DOHH2 (cell line): ENCODE data around the gene FBXW4.

Source experiments
- H3F3A ChIP-seq: fragments of 200-600 bp; sonication (generic), shearing (Covaris generic); 2 replicates; pipeline ENCODE4 v1.6.0; 2016; ENCODE audit warnings: antibody characterized with exemption, mild to moderate bottlenecking; ENCODE audit not compliant: control insufficient read depth, insufficient read depth
- H3K27ac ChIP-seq: fragments of 200-600 bp; sonication (generic); 2 replicates; pipeline ENCODE4 v1.5.1; 2014; ENCODE audit warnings: low read depth, mild to moderate bottlenecking, low read length, moderate library complexity
- H3K27me3 ChIP-seq: fragments of 200-600 bp; sonication (generic); 2 replicates; pipeline ENCODE4 v1.6.1; 2014; ENCODE audit warnings: mild to moderate bottlenecking, low read length, mixed read lengths; ENCODE audit not compliant: control insufficient read depth
- H3K36me3 ChIP-seq: fragments of 200-600 bp; sonication (generic); 2 replicates; pipeline ENCODE4 v1.6.1; 2014; ENCODE audit warnings: mild to moderate bottlenecking, low read length, moderate library complexity, mixed read lengths; ENCODE audit not compliant: control insufficient read depth
- H3K4me1 ChIP-seq: fragments of 200-600 bp; sonication (generic); 2 replicates; pipeline ENCODE4 v1.6.1; 2014; ENCODE audit warnings: mild to moderate bottlenecking, low read length, mixed read lengths; ENCODE audit not compliant: control insufficient read depth
- H3K4me2 ChIP-seq: fragments of 200-600 bp; sonication (generic); 2 replicates; pipeline ENCODE4 v1.6.0; 2014; ENCODE audit warnings: mild to moderate bottlenecking, low read length, moderate library complexity
- H3K4me3 ChIP-seq: fragments of 200-600 bp; sonication (generic); 2 replicates; pipeline ENCODE4 v1.5.1; 2014; ENCODE audit warnings: mild to moderate bottlenecking, low read length, mixed read lengths
- H3K79me2 ChIP-seq: fragments of 200-600 bp; sonication (generic); 2 replicates; pipeline ENCODE4 v1.6.1; 2014; ENCODE audit warnings: mild to moderate bottlenecking, low read length, mixed read lengths; ENCODE audit not compliant: control insufficient read depth
- H3K9me2 ChIP-seq: fragments of 200-600 bp; sonication (generic); replicated peaks from 2 replicates; pipeline ENCODE4 v1.6.1; 2014; ENCODE audit warnings: mild to moderate bottlenecking, low read length, mixed read lengths; ENCODE audit not compliant: control insufficient read depth
- H3K9me3 ChIP-seq: fragments of 200-600 bp; sonication (generic); 2 replicates; pipeline ENCODE4 v1.6.1; 2014; ENCODE audit warnings: antibody characterized with exemption, low read length, mixed read lengths; ENCODE audit not compliant: control insufficient read depth, insufficient read depth
- H4K20me1 ChIP-seq: fragments of 200-600 bp; sonication (generic); 2 replicates; pipeline ENCODE4 v1.6.0; 2014; ENCODE audit warnings: low read depth, mild to moderate bottlenecking, antibody characterized with exemption, low read length, moderate library complexity; ENCODE audit not compliant: control insufficient read depth, insufficient read depth
- EZH2phosphoT487 ChIP-seq: fragments of 200-600 bp; sonication (generic); IDR thresholded peaks from 2 replicates; pipeline ENCODE4 v1.6.1; 2017; ENCODE audit warnings: borderline replicate concordance, mild to moderate bottlenecking, antibody characterized with exemption, low read length, moderate library complexity, mixed read lengths
- TF ChIP-seq, protein P1 (sequence below): fragments of 200-600 bp; sonication (generic); IDR thresholded peaks from one replicate; pipeline ENCODE4 v1.5.1; 2014; ENCODE audit warnings: antibody characterized with exemption, mild to moderate bottlenecking, low read depth, low read length; ENCODE audit not compliant: poor library complexity, severe bottlenecking

Gene FBXW4

DNA sequence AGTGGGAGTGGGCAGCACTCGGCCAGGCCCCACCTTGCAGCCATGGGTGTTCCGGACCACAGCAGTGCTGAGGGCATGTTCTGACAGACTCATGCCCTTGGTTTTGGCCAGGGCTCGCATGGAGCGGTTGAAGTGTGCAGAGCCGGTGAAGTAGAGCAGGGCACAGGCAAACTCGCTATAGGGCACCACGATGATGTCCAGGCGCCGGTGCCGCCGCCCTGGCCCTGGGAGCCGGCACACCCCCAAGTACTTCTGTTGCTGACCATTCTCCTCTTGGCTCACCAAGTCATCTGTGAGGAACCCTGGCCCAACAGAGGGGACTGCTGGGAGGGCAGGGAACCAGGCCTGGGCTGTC, 115.5 kb downstream of the FBXW4 start:
- peaks cover 11% of the 10 kb centered on the region for H3K36me3 ChIP-seq
- no peak for TF ChIP-seq EZH2phosphoT487
- TF ChIP-seq, protein P1, sequence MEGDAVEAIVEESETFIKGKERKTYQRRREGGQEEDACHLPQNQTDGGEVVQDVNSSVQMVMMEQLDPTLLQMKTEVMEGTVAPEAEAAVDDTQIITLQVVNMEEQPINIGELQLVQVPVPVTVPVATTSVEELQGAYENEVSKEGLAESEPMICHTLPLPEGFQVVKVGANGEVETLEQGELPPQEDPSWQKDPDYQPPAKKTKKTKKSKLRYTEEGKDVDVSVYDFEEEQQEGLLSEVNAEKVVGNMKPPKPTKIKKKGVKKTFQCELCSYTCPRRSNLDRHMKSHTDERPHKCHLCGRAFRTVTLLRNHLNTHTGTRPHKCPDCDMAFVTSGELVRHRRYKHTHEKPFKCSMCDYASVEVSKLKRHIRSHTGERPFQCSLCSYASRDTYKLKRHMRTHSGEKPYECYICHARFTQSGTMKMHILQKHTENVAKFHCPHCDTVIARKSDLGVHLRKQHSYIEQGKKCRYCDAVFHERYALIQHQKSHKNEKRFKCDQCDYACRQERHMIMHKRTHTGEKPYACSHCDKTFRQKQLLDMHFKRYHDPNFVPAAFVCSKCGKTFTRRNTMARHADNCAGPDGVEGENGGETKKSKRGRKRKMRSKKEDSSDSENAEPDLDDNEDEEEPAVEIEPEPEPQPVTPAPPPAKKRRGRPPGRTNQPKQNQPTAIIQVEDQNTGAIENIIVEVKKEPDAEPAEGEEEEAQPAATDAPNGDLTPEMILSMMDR, result no peak

DNA sequence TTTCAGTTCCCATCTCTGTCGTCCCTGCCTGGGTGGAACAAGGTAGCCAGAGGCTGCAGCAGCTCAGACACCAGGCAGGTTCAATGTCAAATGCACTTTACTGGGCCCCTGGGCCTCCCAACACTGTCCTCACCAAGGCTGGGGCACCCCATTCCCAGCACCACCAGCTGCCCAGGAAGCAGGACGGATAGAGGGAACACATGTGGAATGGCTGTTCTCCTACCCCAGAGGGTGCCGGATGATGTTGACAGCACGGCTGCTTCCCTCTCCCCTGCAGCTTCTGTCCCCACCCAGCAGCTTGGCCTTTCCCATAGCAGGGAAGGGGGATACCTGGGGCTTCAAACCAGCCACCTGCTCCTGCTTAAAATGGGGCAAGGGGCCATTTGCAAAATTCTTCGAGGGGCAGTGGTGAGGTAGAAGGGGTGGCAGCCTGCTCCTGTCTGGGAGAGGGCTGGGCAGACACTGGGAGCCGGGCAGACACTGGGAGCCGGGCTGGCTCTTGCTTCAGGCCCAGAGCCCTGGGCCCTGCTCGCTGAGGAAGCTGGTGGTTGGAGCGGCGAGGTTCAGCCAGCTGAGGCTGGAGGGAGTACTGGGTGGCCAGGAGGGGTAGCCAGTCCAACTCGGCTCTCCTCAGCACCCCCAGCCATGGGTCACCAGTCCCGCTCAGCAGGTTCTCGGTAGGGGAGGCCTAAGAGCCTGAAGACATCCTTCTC, 116.0 kb downstream of the FBXW4 start:
- H3K27me3 ChIP-seq, result no peaks in the 10 kb centered on the region
- no peak overlapping the region for H3K4me2 ChIP-seq
- no peak overlapping the region for H3K27ac ChIP-seq
- H3K4me1 ChIP-seq, result no peaks in the 10 kb centered on the region
- peaks cover 9% of the 10 kb centered on the region for H3K36me3 ChIP-seq
- no peak overlapping the region for H3K4me3 ChIP-seq
- TF ChIP-seq, protein P1, result no peak
- no peak for TF ChIP-seq EZH2phosphoT487
- no peaks in the 10 kb centered on the region for H3K9me2 ChIP-seq
- peaks cover 4% of the 10 kb centered on the region; the same call in 1 of the 2 replicates for H4K20me1 ChIP-seq
- H3K79me2 ChIP-seq, result no peaks in the 10 kb centered on the region
- no peaks in the 10 kb centered on the region for H3F3A ChIP-seq
- H3K9me3 ChIP-seq, result no peaks in the 10 kb centered on the region

More for the DNA sequence above, 115.5 kb downstream of the FBXW4 start:
- Histone ChIP-seq H3K27me3 (no peaks in the 10 kb centered on the region), H3K9me3 (no peaks in the 10 kb centered on the region), H3K4me2 (no peak overlapping the region), H3K4me1 (no peaks in the 10 kb centered on the region), H3K9me2 (no peaks in the 10 kb centered on the region), H4K20me1 (peaks cover 4% of the 10 kb centered on the region; the same call in 1 of the 2 replicates), H3K27ac (no peak overlapping the region), H3K4me3 (no peak overlapping the region), H3K79me2 (no peaks in the 10 kb centered on the region), H3F3A (no peaks in the 10 kb centered on the region)

DNA sequence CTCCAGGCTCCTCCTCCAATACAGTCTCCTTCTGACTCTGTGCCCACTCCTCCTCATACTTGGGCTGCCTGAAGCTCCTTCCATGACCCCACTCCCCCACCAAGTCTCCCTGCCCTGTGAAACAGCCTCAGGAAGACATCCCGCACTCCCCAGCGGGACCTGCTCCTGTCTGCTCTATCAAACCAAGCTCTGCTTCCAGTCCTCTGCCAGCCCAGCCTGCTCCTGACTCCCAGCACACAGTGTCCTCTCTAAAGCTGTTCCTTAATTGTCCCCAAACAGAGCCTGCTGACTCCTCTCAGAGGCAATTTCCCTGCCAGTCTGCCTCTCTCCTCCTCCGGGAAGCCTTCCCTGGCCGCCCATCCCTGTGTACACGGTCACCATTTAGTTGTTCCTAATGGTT, 116.8 kb downstream of the FBXW4 start:
- no peaks in the 10 kb centered on the region for H3K9me2 ChIP-seq
- H3K4me1 ChIP-seq, result no peaks in the 10 kb centered on the region
- H3K36me3 ChIP-seq, result peaks cover 7% of the 10 kb centered on the region
- no peak overlapping the region for H3K4me3 ChIP-seq
- no peaks in the 10 kb centered on the region for H3K9me3 ChIP-seq
- peaks cover 4% of the 10 kb centered on the region; the same call in 1 of the 2 replicates for H4K20me1 ChIP-seq
- no peaks in the 10 kb centered on the region for H3K79me2 ChIP-seq
- H3F3A ChIP-seq, result no peaks in the 10 kb centered on the region
- H3K27ac ChIP-seq, result no peak overlapping the region
- H3K4me2 ChIP-seq, result no peak overlapping the region
- H3K27me3 ChIP-seq, result no peaks in the 10 kb centered on the region
- TF ChIP-seq, protein P1, result no peak
- no peak for TF ChIP-seq EZH2phosphoT487
